Neural crest cell (in vitro differentiated cells): ENCODE data around the gene RFX8. TPM values are rescaled to one million over a fixed set of nuclear protein-coding genes. Genes with fewer than 3 reads are reported as not detected.

ENCODE experiments used
- DNase-seq: peaks from one replicate; pipeline ENCODE4 v3.0.0; 2021; ENCODE audit warnings: low read depth, mixed read lengths, low spot score
- H3K27ac Mint-ChIP-seq: one replicate; pipeline ENCODE4 v1.8.0; 2021; ENCODE audit warnings: mild to moderate bottlenecking, mixed read lengths; ENCODE audit not compliant: unreplicated experiment
- H3K27me3 Mint-ChIP-seq: 2 replicates; pipeline ENCODE4 v1.8.0; 2021; ENCODE audit warnings: low read depth, mild to moderate bottlenecking, mixed read lengths
- H3K36me3 Mint-ChIP-seq: 2 replicates; pipeline ENCODE4 v1.8.0; 2021; ENCODE audit warnings: low read depth, mild to moderate bottlenecking, mixed read lengths
- H3K4me1 Mint-ChIP-seq: 2 replicates; pipeline ENCODE4 v1.8.0; 2021; ENCODE audit warnings: mixed read lengths
- H3K4me3 Mint-ChIP-seq: one replicate; pipeline ENCODE4 v1.8.0; 2021; ENCODE audit warnings: mild to moderate bottlenecking, mixed read lengths
- H3K9me3 Mint-ChIP-seq: 2 replicates; pipeline ENCODE4 v1.8.0; 2021; ENCODE audit warnings: mixed read lengths
- CTCF ChIP-seq: fragments of 200-600 bp; sonication (generic); conservative IDR thresholded peaks from 2 replicates; pipeline ENCODE4 v1.5.0; 2021; ENCODE audit warnings: antibody characterized with exemption, mild to moderate bottlenecking
- total RNA-seq: library from RNA; stranded (reverse); gene quantifications from 2 replicates; pipeline ENCODE4 v1.2.1, GENCODE V29; 2021

RFX8 gene
- total RNA-seq, 1 donor from 2014 or later: 0.44 TPM

GRCh38 chr2:101433465-101433864 lies 41.4 kb downstream of the RFX8 start:
- Mint-ChIP-seq H3K4me1 (peaks cover 12% of the 10 kb centered on the region), H3K36me3 (no peaks in the 10 kb centered on the region), H3K9me3 (no peaks in the 10 kb centered on the region), H3K4me3 (no peak overlapping the region), H3K27ac (no peak overlapping the region), H3K27me3 (no peaks in the 10 kb centered on the region)
- TF ChIP-seq CTCF: no peak
- DNase-seq: no peak

GRCh38 chr2:101432411-101433181 lies 42.3 kb downstream of the RFX8 start:
- no peak for DNase-seq
- Mint-ChIP-seq H3K36me3 (no peaks in the 10 kb centered on the region), H3K27ac (no peak overlapping the region), H3K27me3 (no peaks in the 10 kb centered on the region), H3K4me1 (peaks cover 12% of the 10 kb centered on the region), H3K4me3 (no peak overlapping the region), H3K9me3 (no peaks in the 10 kb centered on the region)
- TF ChIP-seq CTCF: no peak

GRCh38 chr2:101431486-101431885 lies 43.4 kb downstream of the RFX8 start:
- no peaks in the 10 kb centered on the region for H3K9me3 Mint-ChIP-seq
- H3K36me3 Mint-ChIP-seq: no peaks in the 10 kb centered on the region
- no peak overlapping the region for H3K4me3 Mint-ChIP-seq
- peaks cover 12% of the 10 kb centered on the region for H3K4me1 Mint-ChIP-seq
- H3K27ac Mint-ChIP-seq: no peak overlapping the region
- DNase-seq: no peak
- TF ChIP-seq CTCF: no peak
- no peaks in the 10 kb centered on the region for H3K27me3 Mint-ChIP-seq

GRCh38 chr2:101430156-101430555 lies 44.8 kb downstream of the RFX8 start:
- no peaks in the 10 kb centered on the region for H3K27me3 Mint-ChIP-seq
- H3K9me3 Mint-ChIP-seq: no peaks in the 10 kb centered on the region
- TF ChIP-seq CTCF: no peak
- no peak overlapping the region for H3K27ac Mint-ChIP-seq
- no peaks in the 10 kb centered on the region for H3K36me3 Mint-ChIP-seq
- H3K4me3 Mint-ChIP-seq: no peak overlapping the region
- H3K4me1 Mint-ChIP-seq: peaks cover 7% of the 10 kb centered on the region
- no peak for DNase-seq

- H3K4me1 Mint-ChIP-seq: peaks cover 4% of the 10 kb centered on the region
These were observed 45.5 kb downstream of the RFX8 start for GRCh38 chr2:101429453-101429852.

More at GRCh38 chr2:101429453-101429852, 45.5 kb downstream of the RFX8 start:
- Mint-ChIP-seq H3K27me3 (no peaks in the 10 kb centered on the region), H3K27ac (no peak overlapping the region), H3K4me3 (no peak overlapping the region), H3K36me3 (no peaks in the 10 kb centered on the region), H3K9me3 (no peaks in the 10 kb centered on the region)
- TF ChIP-seq CTCF: no peak
- DNase-seq: no peak
